Immature natural killer cell (primary cell): ENCODE data around the gene POPDC2. TPM values are rescaled to one million over a fixed set of nuclear protein-coding genes. Genes with fewer than 3 reads are reported as not detected.
A peak's percentile ranks its signal among the peaks of the same experiment; 100 is the strongest.
"Not testable (repeated sequence)": the region's sequence is repeated elsewhere in the genome, so short reads cannot be mapped to it uniquely, and the experiment has no call there.

ENCODE experiments used
- DNase-seq, 3 donors: peaks; one replicate each; pipeline ENCODE4 v3.0.0; 2022; ENCODE audit warnings: mixed read lengths in 1 of 3
- H3K27ac Mint-ChIP-seq, 6 donors: one replicate each; pipeline ENCODE4 v1.8.0; 2020; ENCODE audit warnings: mixed read lengths in 6 of 6, mild to moderate bottlenecking in 5 of 6, inconsistent platforms in 4 of 6, moderate library complexity in 3 of 6
- H3K27me3 Mint-ChIP-seq, 3 donors: one replicate each; pipeline ENCODE4 v1.8.0; 2020 to 2021; ENCODE audit warnings: low read depth in 3 of 3, mild to moderate bottlenecking in 3 of 3, mixed read lengths in 3 of 3, moderate library complexity in 3 of 3, inconsistent platforms in 1 of 3
- H3K36me3 Mint-ChIP-seq, 3 donors: one replicate each; pipeline ENCODE4 v1.8.0; 2020; ENCODE audit warnings: mixed read lengths in 3 of 3, inconsistent platforms in 2 of 3, mild to moderate bottlenecking in 2 of 3
- H3K4me1 Mint-ChIP-seq, 2 donors: one replicate each; pipeline ENCODE4 v1.8.0; 2020; ENCODE audit warnings: inconsistent platforms in 2 of 2, mild to moderate bottlenecking in 2 of 2, mixed read lengths in 2 of 2, moderate library complexity in 1 of 2
- H3K4me3 Mint-ChIP-seq, 5 donors: one replicate each; pipeline ENCODE4 v1.8.0; 2020; ENCODE audit warnings: mild to moderate bottlenecking in 5 of 5, mixed read lengths in 5 of 5, inconsistent platforms in 3 of 5, moderate library complexity in 3 of 5
- H3K9me3 Mint-ChIP-seq, 6 donors: one replicate each; pipeline ENCODE4 v1.8.0; 2020; ENCODE audit warnings: mild to moderate bottlenecking in 6 of 6, mixed read lengths in 6 of 6, inconsistent platforms in 4 of 6, moderate library complexity in 3 of 6
- polyA plus RNA-seq, 3 donors: library from polyadenylated mRNA; unstranded; fragments of 300-500 nt; fragmentation: Illumina TruSeq; gene quantifications; one replicate each; pipeline ENCODE4 v1.2.3, GENCODE V29; 2021

Gene POPDC2
- polyA plus RNA-seq, 3 donors from 2014 or later = 0.50 to 3.6 TPM; not detected in 1

DNA sequence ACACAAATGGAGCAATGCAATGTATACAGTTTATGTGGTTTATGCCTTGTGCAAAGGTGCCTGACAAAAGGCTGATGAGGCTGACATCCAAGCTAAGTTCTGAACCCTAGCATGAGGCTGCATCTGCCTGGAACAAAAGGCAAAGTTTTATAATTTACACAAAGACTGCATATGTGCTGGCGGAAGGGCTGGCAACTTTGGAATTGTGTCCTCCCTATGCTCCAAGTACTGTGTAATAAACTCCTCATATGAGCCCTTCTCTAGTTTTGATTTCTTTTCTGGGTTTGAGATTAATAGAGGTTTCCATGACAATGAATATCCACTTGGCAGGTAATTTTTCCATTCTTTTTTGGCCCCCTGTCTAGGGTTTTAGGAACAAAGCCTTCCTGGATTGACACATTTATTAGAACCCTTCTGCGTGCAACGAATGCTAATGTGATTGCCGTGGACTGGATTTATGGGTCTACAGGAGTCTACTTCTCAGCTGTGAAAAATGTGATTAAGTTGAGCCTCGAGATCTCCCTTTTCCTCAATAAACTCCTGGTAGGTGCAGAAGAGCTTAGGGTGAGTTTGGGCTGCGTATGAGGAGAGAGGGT lies 51.9 kb downstream of the POPDC2 start:
- Mint-ChIP-seq H3K4me3 (no peak overlapping the region), H3K27ac (no peak overlapping the region), H3K27me3 (peaks cover 0 to 5% (median 2%) of the 10 kb centered on the region in 3 donors), H3K36me3 (peaks cover 0 to 3% (median 0%) of the 10 kb centered on the region in 3 donors), H3K4me1 (no peaks in the 10 kb centered on the region), H3K9me3 (no peaks in the 10 kb centered on the region)
- no peak for DNase-seq

- peaks cover 0 to 3% (median 0%) of the 10 kb centered on the region in 3 donors for H3K36me3 Mint-ChIP-seq
- peaks cover 0 to under 1% (median 0%) of the 10 kb centered on the region in 6 donors for H3K9me3 Mint-ChIP-seq
- H3K27ac Mint-ChIP-seq = no peak overlapping the region
- H3K4me1 Mint-ChIP-seq = peaks cover 0 to 3% of the 10 kb centered on the region in 2 donors
- H3K4me3 Mint-ChIP-seq = no peak overlapping the region
- peaks cover 0 to 2% (median 0%) of the 10 kb centered on the region in 3 donors for H3K27me3 Mint-ChIP-seq
- no peak for DNase-seq
These were observed 55.5 kb downstream of the POPDC2 start for GRCh38 chr3:119604878-119605277.

DNA sequence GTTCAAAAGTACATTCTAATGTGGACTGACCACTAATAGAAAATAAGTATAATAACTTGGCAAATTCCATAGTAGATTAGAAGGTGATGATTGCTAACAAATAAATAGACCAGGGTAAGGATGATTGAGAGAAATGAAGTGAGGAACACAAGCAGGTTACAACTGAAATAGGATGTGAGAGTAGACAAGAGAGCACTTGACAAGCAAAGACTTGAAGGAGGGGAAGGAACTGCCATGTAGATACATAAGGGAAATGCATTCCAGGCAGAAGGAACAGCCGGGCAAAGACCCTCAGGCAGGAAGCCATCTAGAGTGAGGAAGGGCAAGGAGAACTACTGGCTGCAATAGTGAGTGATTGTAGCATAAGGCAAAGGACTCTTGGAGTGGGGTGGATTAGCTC lies 57.7 kb downstream of the POPDC2 start:
- Mint-ChIP-seq H3K4me1 (peaks cover 0 to 6% of the 10 kb centered on the region in 2 donors), H3K27me3 (no peaks in the 10 kb centered on the region)

GRCh38 chr3:119601154-119601553 lies 59.2 kb downstream of the POPDC2 start:
- H3K4me3 Mint-ChIP-seq = no peak overlapping the region
- H3K27ac Mint-ChIP-seq = no peak overlapping the region
- H3K9me3 Mint-ChIP-seq = peaks cover 0 to 1% (median 0%) of the 10 kb centered on the region in 6 donors
- H3K4me1 Mint-ChIP-seq = peaks cover 0 to 6% of the 10 kb centered on the region in 2 donors
- no peaks in the 10 kb centered on the region for H3K27me3 Mint-ChIP-seq
- no peaks in the 10 kb centered on the region for H3K36me3 Mint-ChIP-seq
- no peak for DNase-seq

More for the DNA sequence above, 57.7 kb downstream of the POPDC2 start:
- H3K4me3 Mint-ChIP-seq = no peak overlapping the region
- H3K27ac Mint-ChIP-seq = no peak overlapping the region
- H3K36me3 Mint-ChIP-seq = peaks cover 0 to 3% (median 0%) of the 10 kb centered on the region in 3 donors
- no peak for DNase-seq
- peaks cover 0 to 1% (median 0%) of the 10 kb centered on the region in 6 donors for H3K9me3 Mint-ChIP-seq

- no peak overlapping the region for H3K27ac Mint-ChIP-seq
- H3K4me1 Mint-ChIP-seq = peaks cover 0 to 6% of the 10 kb centered on the region in 2 donors
- no peak for DNase-seq
These were observed 59.7 kb downstream of the POPDC2 start for GRCh38 chr3:119600732-119601131.

GRCh38 chr3:119599558-119600174 lies 60.7 kb downstream of the POPDC2 start:
- Mint-ChIP-seq H3K9me3 (peaks cover 0 to 1% (median 0%) of the 10 kb centered on the region in 6 donors), H3K4me3 (no peak overlapping the region), H3K4me1 (peaks cover 0 to 6% of the 10 kb centered on the region in 2 donors), H3K36me3 (no peaks in the 10 kb centered on the region), H3K27ac (peak overlapping the region in 1 of 6 donors; percentile 24), H3K27me3 (no peaks in the 10 kb centered on the region)
- no peak for DNase-seq

More at GRCh38 chr3:119600732-119601131, 59.7 kb downstream of the POPDC2 start:
- Mint-ChIP-seq H3K36me3 (no peaks in the 10 kb centered on the region), H3K4me3 (no peak overlapping the region), H3K9me3 (peaks cover 0 to 1% (median 0%) of the 10 kb centered on the region in 6 donors), H3K27me3 (no peaks in the 10 kb centered on the region)

DNA sequence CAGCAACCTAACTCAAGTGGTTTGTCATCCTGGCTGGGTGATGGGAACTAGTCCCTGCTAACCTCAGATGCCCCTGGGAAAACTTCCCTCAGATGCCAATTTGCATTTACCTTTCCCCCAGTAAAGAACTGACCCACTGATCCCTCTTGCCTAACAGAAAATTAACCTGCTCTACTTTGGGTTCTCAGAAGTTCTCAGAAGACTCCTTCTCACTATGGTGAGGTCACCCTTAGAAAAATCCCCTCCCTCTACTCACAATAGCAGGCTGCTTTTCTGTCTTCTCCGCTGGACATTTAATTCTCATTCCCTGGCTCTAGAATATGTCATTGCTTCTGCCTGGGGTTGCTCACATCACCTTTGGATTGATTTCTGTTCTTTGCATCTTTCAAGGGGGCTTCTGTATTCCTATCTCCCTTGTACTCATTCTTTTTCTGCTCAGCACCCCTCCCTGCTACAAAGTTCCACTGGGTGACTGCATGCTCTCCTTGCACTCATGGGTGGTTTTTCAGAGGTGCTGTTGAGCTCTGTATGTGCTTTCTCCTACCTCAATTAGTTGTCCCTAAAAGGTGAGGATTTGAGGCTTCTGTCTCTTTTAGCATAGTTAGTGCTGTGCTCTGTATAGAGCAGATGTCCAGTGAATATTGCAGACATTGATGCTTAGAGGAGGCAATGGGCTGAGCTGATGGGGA lies 61.8 kb downstream of the POPDC2 start:
- H3K27me3 Mint-ChIP-seq = no peaks in the 10 kb centered on the region
- peaks cover 0 to 6% of the 10 kb centered on the region in 2 donors for H3K4me1 Mint-ChIP-seq
- no peak overlapping the region for H3K4me3 Mint-ChIP-seq
- H3K36me3 Mint-ChIP-seq = no peaks in the 10 kb centered on the region
- peaks cover 0 to 1% (median 0%) of the 10 kb centered on the region in 6 donors for H3K9me3 Mint-ChIP-seq
- no peak overlapping the region for H3K27ac Mint-ChIP-seq
- DNase-seq = no peak

DNA sequence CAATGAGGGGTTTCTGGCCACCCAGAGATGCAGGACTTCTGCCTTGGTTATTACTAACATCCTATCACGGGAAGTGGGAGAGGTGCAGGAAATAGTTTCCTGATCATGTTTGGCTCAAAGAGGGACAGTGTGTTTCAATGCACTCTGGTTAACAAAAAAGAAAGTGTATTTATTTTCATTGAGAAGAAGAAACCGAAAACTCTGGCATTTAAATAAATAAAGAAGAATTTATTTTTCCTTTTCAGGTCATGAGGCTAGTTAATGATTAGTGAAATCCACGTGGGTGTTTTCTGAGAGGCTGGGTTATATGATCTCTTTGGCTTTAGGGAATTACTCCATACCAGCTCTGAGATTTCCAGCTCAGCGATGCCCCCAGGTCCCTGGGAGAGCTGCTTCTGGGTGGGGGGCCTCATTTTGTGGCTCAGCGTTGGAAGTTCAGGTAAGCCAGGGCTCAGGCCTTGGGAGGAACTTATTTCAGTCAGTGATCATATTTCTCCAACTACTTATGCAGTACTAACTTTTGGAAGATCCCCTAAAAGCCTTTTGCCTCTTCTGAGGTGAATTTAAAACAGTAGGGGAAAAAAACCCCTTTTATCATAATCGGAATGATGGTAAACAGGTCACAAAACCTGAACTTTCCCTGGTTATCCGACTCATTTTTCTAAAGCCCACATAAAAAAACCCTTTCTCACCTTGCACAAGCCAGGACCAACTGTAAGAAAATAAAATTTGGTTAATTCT lies 62.7 kb downstream of the POPDC2 start, which contains the start of gene PLA1A:
TSS of gene PLA1A (plus strand) at position 338 of the 741 bp plus-strand sequence. CDS start at position 367, 29 bp downstream.
- H3K36me3 Mint-ChIP-seq = no peaks in the 10 kb centered on the region
- H3K4me3 Mint-ChIP-seq = no peak within 1 kb of the TSS
- no peak within 1 kb of the TSS for H3K27ac Mint-ChIP-seq
- peaks cover 0 to 1% (median 0%) of the 10 kb centered on the region in 6 donors for H3K9me3 Mint-ChIP-seq
- peaks cover 0 to 6% of the 10 kb centered on the region in 2 donors for H3K4me1 Mint-ChIP-seq
- no peak for DNase-seq
- no peaks in the 10 kb centered on the region for H3K27me3 Mint-ChIP-seq

DNA sequence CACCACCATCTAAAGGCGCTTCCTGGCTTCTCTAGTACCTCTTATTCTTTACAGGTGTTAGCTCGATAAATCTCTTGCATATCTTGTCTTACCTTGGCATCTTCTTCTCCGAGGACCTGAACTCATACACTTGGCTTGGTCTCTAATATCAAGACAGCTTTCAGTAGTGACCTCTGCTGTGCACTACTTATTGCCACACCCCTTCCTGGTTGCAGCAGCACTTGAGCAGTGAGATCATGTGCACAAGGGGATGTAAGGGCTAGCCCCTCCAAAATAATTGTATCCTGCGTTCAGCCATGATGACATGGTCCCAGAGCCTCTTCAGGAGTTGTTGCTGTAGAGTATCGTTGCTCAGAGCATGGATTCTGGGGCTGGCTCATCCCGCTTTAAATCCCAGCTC lies 64.0 kb downstream of the POPDC2 start:
- no peak for DNase-seq
- no peaks in the 10 kb centered on the region for H3K36me3 Mint-ChIP-seq
- peaks cover 0 to 1% (median 0%) of the 10 kb centered on the region in 6 donors for H3K9me3 Mint-ChIP-seq
- H3K27ac Mint-ChIP-seq = no peak overlapping the region
- no peak overlapping the region for H3K4me3 Mint-ChIP-seq
- peaks cover 0 to 6% of the 10 kb centered on the region in 2 donors for H3K4me1 Mint-ChIP-seq
- H3K27me3 Mint-ChIP-seq = no peaks in the 10 kb centered on the region

DNA sequence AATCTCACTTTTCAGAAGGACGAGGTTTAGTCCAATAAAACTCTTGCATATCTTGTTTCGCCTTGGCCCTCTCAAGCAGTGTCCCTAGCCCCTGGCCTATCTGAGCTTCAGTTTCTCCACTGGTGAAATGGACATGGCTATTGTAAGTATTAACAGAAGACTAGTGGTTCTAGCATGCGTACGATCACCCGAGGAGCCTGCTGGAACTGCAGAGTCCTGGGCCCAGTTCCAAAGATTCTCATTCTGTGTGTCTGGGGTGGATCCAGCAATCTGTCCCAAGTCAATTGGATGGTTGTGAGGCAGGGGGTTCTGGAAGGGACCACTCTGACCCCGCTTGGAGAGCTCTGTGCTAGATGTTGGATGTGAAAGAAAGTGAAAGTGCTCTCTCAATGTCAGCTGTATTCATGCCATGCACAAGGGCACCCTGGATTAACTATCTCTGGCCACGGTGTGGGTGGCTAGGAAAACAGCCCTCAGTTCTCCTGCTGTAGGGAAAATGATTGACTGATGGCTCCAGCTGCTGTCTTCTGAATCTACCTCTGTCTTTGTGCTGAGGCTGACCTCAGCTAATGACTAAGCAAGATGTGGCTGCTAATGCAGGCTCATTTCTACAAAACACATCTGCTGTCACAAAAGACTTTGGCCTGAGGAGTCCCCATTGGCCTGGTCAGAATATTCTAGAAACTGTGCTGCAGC lies 64.6 kb downstream of the POPDC2 start:
- no peaks in the 10 kb centered on the region for H3K27me3 Mint-ChIP-seq
- H3K4me3 Mint-ChIP-seq = no peak overlapping the region
- H3K4me1 Mint-ChIP-seq = peaks cover 0 to 6% of the 10 kb centered on the region in 2 donors
- peaks cover 0 to 1% (median 0%) of the 10 kb centered on the region in 6 donors for H3K9me3 Mint-ChIP-seq
- no peak overlapping the region for H3K27ac Mint-ChIP-seq
- no peaks in the 10 kb centered on the region for H3K36me3 Mint-ChIP-seq
- DNase-seq = no peak

- not testable (repeated sequence) for H3K27ac Mint-ChIP-seq, H3K27me3 Mint-ChIP-seq, DNase-seq, H3K36me3 Mint-ChIP-seq, H3K9me3 Mint-ChIP-seq, H3K4me1 Mint-ChIP-seq, H3K4me3 Mint-ChIP-seq
These were observed 65.5 kb downstream of the POPDC2 start for GRCh38 chr3:119594929-119595328.

GRCh38 chr3:119594066-119594465 lies 66.3 kb downstream of the POPDC2 start:
- Mint-ChIP-seq H3K4me3 (no peak overlapping the region), H3K27ac (no peak overlapping the region), H3K36me3 (peaks cover 0 to 5% (median 4%) of the 10 kb centered on the region in 3 donors), H3K9me3 (no peaks in the 10 kb centered on the region), H3K27me3 (no peaks in the 10 kb centered on the region), H3K4me1 (no peaks in the 10 kb centered on the region)
- DNase-seq = no peak

DNA sequence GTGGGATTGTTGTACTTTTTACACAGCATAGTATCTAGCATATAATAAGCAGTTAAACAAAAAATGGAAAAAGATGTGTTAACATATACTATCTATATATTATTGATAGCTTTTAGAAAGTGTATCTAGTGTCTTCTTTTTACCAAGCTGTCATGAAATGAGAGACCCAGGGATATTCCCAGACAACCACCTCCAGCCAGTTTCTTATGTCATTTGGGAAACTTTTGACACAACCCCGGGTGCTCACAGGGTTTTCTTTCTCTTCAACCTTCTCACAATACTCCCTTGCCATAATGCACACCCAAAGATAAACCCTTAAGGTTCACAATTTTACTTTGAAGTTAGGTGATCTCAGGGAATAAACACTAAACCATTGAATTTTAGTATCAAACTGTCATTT lies 67.5 kb downstream of the POPDC2 start:
- Mint-ChIP-seq H3K9me3 (no peaks in the 10 kb centered on the region), H3K36me3 (peaks cover 3 to 14% (median 4%) of the 10 kb centered on the region in 3 donors), H3K4me3 (no peak overlapping the region), H3K4me1 (no peaks in the 10 kb centered on the region), H3K27ac (no peak overlapping the region), H3K27me3 (no peaks in the 10 kb centered on the region)
- DNase-seq = no peak
